HG02852 (cell line): ENCODE measurements around the gene OR11L1.

Source experiments
- ATAC-seq: cut with Tn5 transposase; IDR thresholded peaks from one replicate; pipeline ENCODE4 v1.9.1; 2021; ENCODE audit warnings: mild to moderate bottlenecking, moderate library complexity; ENCODE audit not compliant: unreplicated experiment

OR11L1 gene

DNA sequence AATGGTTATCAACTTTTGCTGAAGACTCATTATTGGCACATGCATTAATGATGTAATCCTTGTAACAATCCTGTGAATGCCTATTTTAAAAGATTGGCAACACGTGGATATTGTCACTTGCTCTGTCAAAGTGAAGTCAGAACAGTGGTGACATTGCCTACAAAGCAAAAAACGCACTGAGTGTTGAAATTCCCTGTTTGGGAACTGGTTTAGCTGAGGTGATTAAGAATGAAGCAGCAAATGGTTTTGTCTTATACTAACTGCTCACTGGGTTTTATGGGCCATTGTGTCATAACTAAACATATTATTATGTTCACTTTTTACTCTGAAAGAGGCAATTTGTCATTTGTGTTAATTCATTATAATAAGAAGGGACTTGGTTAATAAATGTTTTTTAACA is 29.1 kb downstream of the OR11L1 start:
- ATAC-seq: no peak

DNA sequence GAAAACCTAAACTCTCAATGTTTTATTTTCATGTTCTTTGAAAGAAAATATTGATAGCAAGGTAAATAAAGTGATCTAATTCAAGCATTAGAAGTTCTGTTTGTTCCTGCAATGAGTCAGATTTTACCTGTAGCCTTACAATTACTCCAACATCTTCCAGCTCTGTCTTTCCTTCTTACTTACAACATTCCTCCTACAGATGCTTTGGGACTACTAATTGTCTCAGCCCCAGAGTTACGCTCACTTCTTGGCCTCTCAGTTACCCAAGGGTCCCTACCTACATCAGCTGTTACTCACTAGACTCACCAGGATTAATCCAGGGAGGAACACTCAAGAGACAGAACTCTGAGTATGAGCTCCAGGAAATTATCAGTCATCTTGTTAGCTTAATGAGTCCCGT is 44.2 kb downstream of the OR11L1 start:
- ATAC-seq: no peak
